Psoas muscle (tissue), 8 donors: ENCODE results near the gene CARD11. TPM values are rescaled to one million over a fixed set of nuclear protein-coding genes. Genes with fewer than 3 reads are reported as not detected.

Experiments used
- ATAC-seq, 4 donors: fragments of 200-7000 bp; cut with Tn5 transposase; one replicate each; pipeline ENCODE4 v1.9.1; 2020; ENCODE audit warnings: moderate library complexity in 3 of 4, mild to moderate bottlenecking in 2 of 4
- DNase-seq, 2 donors: peaks; one replicate each; pipeline ENCODE4 v3.0.0-alpha.2; 2020
- H3K27ac ChIP-seq: fragments of 200-600 bp; one replicate; pipeline ENCODE4 v1.8.0; 2022
- H3K27me3 ChIP-seq, 3 donors: fragments of 200-600 bp in 1 of 3; one replicate each; pipeline versions ENCODE4 v1.6.1 to v1.8.0; 2013 to 2022; ENCODE audit warnings: low read length in 2 of 3, mild to moderate bottlenecking in 2 of 3, moderate library complexity in 1 of 3; ENCODE audit not compliant: insufficient read depth in 3 of 3
- H3K36me3 ChIP-seq, 2 donors: fragments of 200-600 bp in 1 of 2; one replicate each; pipeline versions ENCODE4 v1.6.1 to v1.8.0; 2013 to 2022; ENCODE audit warnings: low read depth in 1 of 2, mild to moderate bottlenecking in 1 of 2, moderate library complexity in 1 of 2; ENCODE audit not compliant: insufficient read depth in 1 of 2
- H3K4me1 ChIP-seq: fragments of 200-600 bp; one replicate; pipeline ENCODE4 v1.8.0; 2022
- H3K4me3 ChIP-seq: fragments of 200-600 bp; one replicate; pipeline ENCODE4 v1.8.0; 2022; ENCODE audit warnings: mild to moderate bottlenecking
- H3K9me3 ChIP-seq: fragments of 200-600 bp; one replicate; pipeline ENCODE4 v1.8.0; 2022
- CTCF ChIP-seq: fragments of 200-600 bp; IDR thresholded peaks from one replicate; pipeline ENCODE4 v1.8.0; 2022; ENCODE audit warnings: antibody characterized with exemption
- WGBS, 3 donors: extraction: QIAGEN DNeasy Blood & Tissue Kit; methylation state at CpG; one replicate each; pipeline versions ENCODE4 v1.1.6 to v1.1.7; 2013; 5-methylcytosine and 5-hydroxymethylcytosine counted together
- intact Hi-C, 2 donors: fragments of 100-400 bp; cut with DNase I; formaldehyde crosslinking; loops; one replicate each; pipeline versions ENCODE4 v1.11.0 to v1.14.2; 2022
- polyA plus RNA-seq, 3 donors: library from polyadenylated mRNA; stranded (reverse); fragments of 200-250 nt; gene quantifications; one replicate each; pipeline ENCODE4 v1.2.3, GENCODE V29; 2013
- total RNA-seq, 4 donors: library from RNA; stranded (reverse); fragmentation: NEBNext Ultra II Directional in 2 of 4; extraction: Animal tissue kit (Norgen Biotek cat#: 25700) in 2 of 4; gene quantifications; one replicate each; pipeline versions ENCODE4 v1.2.1 to v1.2.4, GENCODE V29; 2021 to 2023
- donor health status: healthy with polysubstance abuse.
- donor health status: DM: no; HTN: no; CAD: no; lungs with moderate emphysema.
- donor health status: Bipolar disorder and iron deficiency.
- donor health status: healthy.
- donor health status: DM: yes; HTN: yes; CAD: no.
- donor health status: DM: no; HTN: no; CAD: no.
- donor health status: DM: no; HTN: no; CAD: no.
- donor health status: DM: yes; HTN: yes; CAD: no.

The CARD11 gene
- total and polyA plus RNA-seq, 7 donors, result 0.08 to 0.84 (median 0.39) TPM

DNA sequence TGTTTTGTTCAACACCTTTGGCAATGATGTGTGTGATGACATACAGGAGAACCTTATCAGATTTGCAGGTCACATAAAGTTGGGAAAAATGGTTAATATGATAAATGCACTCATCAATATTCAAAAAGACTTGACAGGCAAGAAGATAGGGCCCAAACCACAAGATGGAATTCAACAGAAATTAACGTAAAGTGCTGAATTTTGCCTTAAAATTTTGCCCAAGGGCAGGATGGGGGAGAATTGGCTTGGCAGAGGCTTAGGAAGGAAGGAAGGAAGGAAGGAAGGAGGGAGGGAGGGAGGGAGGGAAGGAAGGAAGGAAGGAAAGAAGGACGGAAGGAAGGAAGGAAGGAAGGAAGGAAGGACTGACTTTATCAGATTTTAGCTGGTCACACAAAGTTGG is 35.3 kb downstream of the CARD11 start:
- no peaks in the 10 kb centered on the region for H3K9me3 ChIP-seq
- DNase-seq (no peak), ATAC-seq (no peak)
- intact Hi-C loops, result no loop called here
- H3K27me3 ChIP-seq, result no peaks in the 10 kb centered on the region
- no peak for TF ChIP-seq CTCF
- no peak overlapping the region for H3K27ac ChIP-seq
- H3K4me1 ChIP-seq, result no peaks in the 10 kb centered on the region
- 79 to 81% (median 79%) methylated on average over 2 of the region's 2 CpGs for WGBS, 3 donors
- no peak overlapping the region for H3K4me3 ChIP-seq
- H3K36me3 ChIP-seq, result no peaks in the 10 kb centered on the region

GRCh38 chr7:3007696-3008095 is 36.0 kb downstream of the CARD11 start:
- no peak for TF ChIP-seq CTCF
- intact Hi-C loops, result no loop called here
- WGBS, 3 donors, result 79 to 96% (median 89%) methylated on average over 6 of the region's 6 CpGs
- ATAC-seq (no peak), DNase-seq (no peak)
- no peaks in the 10 kb centered on the region for H3K36me3 ChIP-seq
- H3K27ac ChIP-seq, result no peak overlapping the region
- H3K9me3 ChIP-seq, result no peaks in the 10 kb centered on the region
- no peak overlapping the region for H3K4me3 ChIP-seq
- H3K27me3 ChIP-seq, result no peaks in the 10 kb centered on the region
- no peaks in the 10 kb centered on the region for H3K4me1 ChIP-seq

DNA sequence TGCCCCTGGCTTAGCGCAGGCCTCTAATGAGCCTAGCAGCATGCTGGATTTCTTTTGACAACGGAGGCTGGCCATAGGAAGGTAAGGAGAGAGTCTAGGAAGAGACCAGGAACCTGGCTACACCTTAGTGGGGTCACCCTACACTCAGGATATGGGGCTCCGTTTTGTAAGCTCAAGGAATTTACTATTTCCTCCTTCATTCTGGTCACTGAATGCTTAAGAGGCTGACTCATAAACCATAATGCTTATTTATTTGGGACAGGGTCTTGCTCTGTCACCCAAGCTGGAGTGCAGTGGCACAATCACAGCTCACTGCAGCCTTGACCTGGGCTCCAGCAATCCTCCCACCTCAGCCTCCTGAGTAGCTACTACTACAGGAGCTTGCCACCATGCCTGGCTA is 38.4 kb downstream of the CARD11 start:
- ATAC-seq, result no peak
- TF ChIP-seq CTCF, result no peak
- whole genome bisulfite sequencing, 3 donors, result 76 to 84% (median 78%) methylated on average over 3 of the region's 3 CpGs
- intact Hi-C loops, result no loop called here
- Histone ChIP-seq H3K27me3 (no peaks in the 10 kb centered on the region), H3K4me1 (no peaks in the 10 kb centered on the region), H3K4me3 (no peak overlapping the region), H3K36me3 (no peaks in the 10 kb centered on the region), H3K9me3 (no peaks in the 10 kb centered on the region), H3K27ac (no peak overlapping the region)
- DNase-seq, result no peak

DNA sequence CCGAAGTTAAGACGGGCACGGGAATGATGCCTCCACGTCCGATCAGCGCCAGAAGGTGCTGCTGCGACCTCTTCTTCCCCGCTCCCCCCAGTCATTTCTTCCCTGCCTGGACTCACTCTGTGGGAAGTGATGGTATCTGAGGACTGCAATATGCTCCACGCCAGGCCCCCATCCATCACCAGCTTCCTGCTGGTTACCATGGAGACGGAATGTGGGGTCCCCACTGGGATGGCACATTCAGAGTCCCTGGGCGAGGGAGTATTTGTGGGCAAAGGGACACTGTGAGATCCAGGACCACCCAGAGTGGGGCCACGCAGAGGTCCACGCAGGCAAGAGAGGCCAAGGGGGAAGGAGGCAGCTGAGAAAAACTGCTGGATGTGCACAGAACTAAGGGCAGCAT is 39.7 kb downstream of the CARD11 start:
- TF ChIP-seq CTCF, result no peak
- no peak for DNase-seq

DNA sequence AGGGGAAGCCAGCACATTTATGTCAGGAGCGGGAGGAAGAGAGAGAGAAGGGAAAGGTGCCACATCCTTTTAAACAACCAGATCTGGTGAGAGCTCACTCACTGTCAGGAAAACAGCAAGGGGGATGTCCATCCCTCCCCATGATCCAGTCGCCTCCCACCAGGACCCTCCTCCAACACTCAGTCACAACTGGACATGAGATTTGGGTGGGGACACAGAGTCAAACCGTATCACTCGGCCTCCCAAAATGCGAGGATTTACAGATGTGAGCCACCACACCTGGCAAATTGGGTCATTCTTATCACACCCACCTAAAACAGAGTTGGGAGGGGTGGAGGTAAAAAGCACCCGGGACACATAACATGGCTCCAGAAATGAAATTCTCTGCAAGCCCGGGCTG is 41.0 kb downstream of the CARD11 start:
- ATAC-seq, result no peak
- no peak for TF ChIP-seq CTCF
- no peak for DNase-seq
- Histone ChIP-seq H3K36me3 (no peaks in the 10 kb centered on the region), H3K27me3 (no peaks in the 10 kb centered on the region), H3K4me1 (no peaks in the 10 kb centered on the region), H3K4me3 (no peak overlapping the region), H3K27ac (no peak overlapping the region), H3K9me3 (no peaks in the 10 kb centered on the region)
- intact Hi-C loops, result no loop called here
- WGBS, 3 donors, result 57 to 59% (median 59%) methylated on average over 7 of the region's 7 CpGs

More for the DNA sequence above, 39.7 kb downstream of the CARD11 start:
- no peak overlapping the region for H3K27ac ChIP-seq
- H3K4me3 ChIP-seq, result no peak overlapping the region
- H3K9me3 ChIP-seq, result no peaks in the 10 kb centered on the region
- no peak for ATAC-seq
- H3K27me3 ChIP-seq, result no peaks in the 10 kb centered on the region
- no peaks in the 10 kb centered on the region for H3K4me1 ChIP-seq
- no peaks in the 10 kb centered on the region for H3K36me3 ChIP-seq
- 79 to 89% (median 83%) methylated on average over 13 of the region's 13 CpGs for WGBS, 3 donors
- intact Hi-C loops, result no loop called here
